HCT116 (cell line): ENCODE measurements around the gene ATCAY.

ENCODE experiments used
- CBX3 ChIP-seq: IDR thresholded peaks from 2 replicates; pipeline ENCODE4 v1.6.1; 2012; ENCODE audit warnings: low read depth
- EGR1 ChIP-seq: IDR thresholded peaks from 2 replicates; pipeline ENCODE4 v1.6.1; 2012; ENCODE audit warnings: low read depth
- ELF1 ChIP-seq: IDR thresholded peaks from 2 replicates; pipeline ENCODE4 v1.6.1; 2012; ENCODE audit warnings: low read depth, borderline replicate concordance
- EZH2phosphoT487 ChIP-seq: fragments of 200-600 bp; IDR thresholded peaks from 2 replicates; pipeline ENCODE4 v1.6.1; 2018; ENCODE audit warnings: antibody characterized with exemption, borderline replicate concordance
- POLR2A ChIP-seq: IDR thresholded peaks from 2 replicates; pipeline ENCODE4 v1.7.0; 2011; ENCODE audit warnings: borderline replicate concordance; ENCODE audit not compliant: insufficient read depth, insufficient read length; ENCODE audit errors: extremely low read depth
- POLR2AphosphoS5 ChIP-seq: IDR thresholded peaks from 2 replicates; pipeline ENCODE4 v1.6.1; 2011; ENCODE audit warnings: mild to moderate bottlenecking, low read depth, low read length, moderate library complexity
- SIN3A ChIP-seq: IDR thresholded peaks from 2 replicates; pipeline ENCODE4 v1.6.1; 2012; ENCODE audit warnings: low read depth
- SP1 ChIP-seq: IDR thresholded peaks from 2 replicates; pipeline ENCODE4 v1.6.1; 2012; ENCODE audit warnings: low read depth
- TCF7L2 ChIP-seq: IDR thresholded peaks from 2 replicates; pipeline ENCODE4 v1.7.0; 2011; ENCODE audit warnings: borderline replicate concordance, inconsistent platforms; ENCODE audit not compliant: insufficient read depth, insufficient read length; ENCODE audit errors: extremely low read depth
- ZNF274 ChIP-seq: fragments of 200-500 bp; sonication (Bioruptor generic); IDR thresholded peaks from 2 replicates; pipeline ENCODE4 v1.6.1; 2014; ENCODE audit warnings: mild to moderate bottlenecking, low read depth, low read length, inconsistent platforms
- TF ChIP-seq, protein P1 (sequence below), 3 experiments: fragments of 200-600 bp in 1 of 3; sonication (generic) in 1 of 3; IDR thresholded peaks in 2 of 3; conservative IDR thresholded peaks in 1 of 3; 2 replicates each; pipeline ENCODE4 v1.5.1; 2012 to 2017; ENCODE audit warnings: low read depth in 2 of 3, low read length in 2 of 3, antibody characterized with exemption in 1 of 3, borderline replicate concordance in 1 of 3, control low read depth in 1 of 3, mild to moderate bottlenecking in 1 of 3, mixed read lengths in 1 of 3, mixed run types in 1 of 3, moderate library complexity in 1 of 3; ENCODE audit not compliant: insufficient read depth in 1 of 3
- TF ChIP-seq, protein P2 (sequence below): IDR thresholded peaks from 2 replicates; pipeline ENCODE4 v1.6.1; 2012
- TF ChIP-seq, protein P3 (sequence below): IDR thresholded peaks from 2 replicates; pipeline ENCODE4 v1.6.1; 2012
- TF ChIP-seq, protein P4 (sequence below): IDR thresholded peaks from 2 replicates; pipeline ENCODE4 v1.6.1; 2012; ENCODE audit warnings: low read depth

DNA sequence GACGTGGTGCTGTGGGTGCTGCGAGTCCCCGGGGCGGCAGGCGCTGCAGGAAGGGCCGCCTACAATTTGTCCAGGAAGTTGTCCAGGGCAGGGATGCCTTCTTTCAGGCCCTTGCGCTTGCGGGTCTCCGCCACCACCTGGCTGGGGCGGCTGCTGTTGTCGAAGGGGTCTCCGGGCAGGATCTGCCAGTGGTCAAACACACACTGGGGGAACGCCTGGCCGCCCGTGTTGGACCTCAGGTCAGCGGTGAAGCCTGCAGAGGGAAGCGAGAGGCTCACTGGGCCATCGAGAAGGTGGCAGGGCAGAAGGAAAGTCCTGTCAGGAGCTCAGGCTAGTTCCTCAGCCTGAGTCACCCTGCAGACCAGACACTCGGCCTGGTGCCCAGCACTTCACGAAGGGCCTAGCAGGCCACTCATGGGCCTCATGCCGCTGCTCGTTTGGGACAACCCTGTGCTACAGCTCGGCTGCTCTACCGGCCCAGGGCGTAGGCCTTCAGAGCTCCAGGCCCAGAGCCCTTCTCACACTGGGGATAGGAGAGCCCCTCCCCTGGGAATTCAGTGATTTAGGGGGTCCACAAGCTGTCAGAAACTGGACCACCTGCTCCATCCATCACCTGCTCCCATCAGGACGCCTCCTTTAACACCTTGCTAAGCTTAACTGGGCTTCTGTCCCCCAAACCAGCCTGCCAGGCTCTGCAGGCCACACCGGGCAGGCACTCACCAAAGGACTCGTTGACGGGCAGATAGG, 96.2 kb downstream of the ATCAY start:
- TF ChIP-seq, protein P1, sequence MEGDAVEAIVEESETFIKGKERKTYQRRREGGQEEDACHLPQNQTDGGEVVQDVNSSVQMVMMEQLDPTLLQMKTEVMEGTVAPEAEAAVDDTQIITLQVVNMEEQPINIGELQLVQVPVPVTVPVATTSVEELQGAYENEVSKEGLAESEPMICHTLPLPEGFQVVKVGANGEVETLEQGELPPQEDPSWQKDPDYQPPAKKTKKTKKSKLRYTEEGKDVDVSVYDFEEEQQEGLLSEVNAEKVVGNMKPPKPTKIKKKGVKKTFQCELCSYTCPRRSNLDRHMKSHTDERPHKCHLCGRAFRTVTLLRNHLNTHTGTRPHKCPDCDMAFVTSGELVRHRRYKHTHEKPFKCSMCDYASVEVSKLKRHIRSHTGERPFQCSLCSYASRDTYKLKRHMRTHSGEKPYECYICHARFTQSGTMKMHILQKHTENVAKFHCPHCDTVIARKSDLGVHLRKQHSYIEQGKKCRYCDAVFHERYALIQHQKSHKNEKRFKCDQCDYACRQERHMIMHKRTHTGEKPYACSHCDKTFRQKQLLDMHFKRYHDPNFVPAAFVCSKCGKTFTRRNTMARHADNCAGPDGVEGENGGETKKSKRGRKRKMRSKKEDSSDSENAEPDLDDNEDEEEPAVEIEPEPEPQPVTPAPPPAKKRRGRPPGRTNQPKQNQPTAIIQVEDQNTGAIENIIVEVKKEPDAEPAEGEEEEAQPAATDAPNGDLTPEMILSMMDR (IDR thresholded peaks at IDR 0.05 in 2 of 3, conservative IDR thresholded peaks at IDR 0.05 in 1 of 3; ENCODE audit: borderline replicate concordance in 1 of 3, insufficient read depth in 1 of 3, low read depth in 2 of 3, low read length in 2 of 3): no peak
- TF ChIP-seq, protein P2, sequence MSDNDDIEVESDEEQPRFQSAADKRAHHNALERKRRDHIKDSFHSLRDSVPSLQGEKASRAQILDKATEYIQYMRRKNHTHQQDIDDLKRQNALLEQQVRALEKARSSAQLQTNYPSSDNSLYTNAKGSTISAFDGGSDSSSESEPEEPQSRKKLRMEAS: no peak
- TF ChIP-seq POLR2A (no peak), TCF7L2 (no peak), CBX3 (no peak), SP1 (no peak), ELF1 (no peak), POLR2AphosphoS5 (no peak), ZNF274 (no peak), SIN3A (no peak), EZH2phosphoT487 (no peak), EGR1 (no peak)
- TF ChIP-seq, protein P3, sequence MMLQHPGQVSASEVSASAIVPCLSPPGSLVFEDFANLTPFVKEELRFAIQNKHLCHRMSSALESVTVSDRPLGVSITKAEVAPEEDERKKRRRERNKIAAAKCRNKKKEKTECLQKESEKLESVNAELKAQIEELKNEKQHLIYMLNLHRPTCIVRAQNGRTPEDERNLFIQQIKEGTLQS: no peak
- TF ChIP-seq, protein P4, sequence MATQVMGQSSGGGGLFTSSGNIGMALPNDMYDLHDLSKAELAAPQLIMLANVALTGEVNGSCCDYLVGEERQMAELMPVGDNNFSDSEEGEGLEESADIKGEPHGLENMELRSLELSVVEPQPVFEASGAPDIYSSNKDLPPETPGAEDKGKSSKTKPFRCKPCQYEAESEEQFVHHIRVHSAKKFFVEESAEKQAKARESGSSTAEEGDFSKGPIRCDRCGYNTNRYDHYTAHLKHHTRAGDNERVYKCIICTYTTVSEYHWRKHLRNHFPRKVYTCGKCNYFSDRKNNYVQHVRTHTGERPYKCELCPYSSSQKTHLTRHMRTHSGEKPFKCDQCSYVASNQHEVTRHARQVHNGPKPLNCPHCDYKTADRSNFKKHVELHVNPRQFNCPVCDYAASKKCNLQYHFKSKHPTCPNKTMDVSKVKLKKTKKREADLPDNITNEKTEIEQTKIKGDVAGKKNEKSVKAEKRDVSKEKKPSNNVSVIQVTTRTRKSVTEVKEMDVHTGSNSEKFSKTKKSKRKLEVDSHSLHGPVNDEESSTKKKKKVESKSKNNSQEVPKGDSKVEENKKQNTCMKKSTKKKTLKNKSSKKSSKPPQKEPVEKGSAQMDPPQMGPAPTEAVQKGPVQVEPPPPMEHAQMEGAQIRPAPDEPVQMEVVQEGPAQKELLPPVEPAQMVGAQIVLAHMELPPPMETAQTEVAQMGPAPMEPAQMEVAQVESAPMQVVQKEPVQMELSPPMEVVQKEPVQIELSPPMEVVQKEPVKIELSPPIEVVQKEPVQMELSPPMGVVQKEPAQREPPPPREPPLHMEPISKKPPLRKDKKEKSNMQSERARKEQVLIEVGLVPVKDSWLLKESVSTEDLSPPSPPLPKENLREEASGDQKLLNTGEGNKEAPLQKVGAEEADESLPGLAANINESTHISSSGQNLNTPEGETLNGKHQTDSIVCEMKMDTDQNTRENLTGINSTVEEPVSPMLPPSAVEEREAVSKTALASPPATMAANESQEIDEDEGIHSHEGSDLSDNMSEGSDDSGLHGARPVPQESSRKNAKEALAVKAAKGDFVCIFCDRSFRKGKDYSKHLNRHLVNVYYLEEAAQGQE: no peak
